ENCODE results near the gene PTPRU. TPM values are rescaled to one million over a fixed set of nuclear protein-coding genes. Genes with fewer than 3 reads are reported as not detected.

PTPRU gene
- total and polyA plus RNA-seq, 2 of the 8 experiments (the other 6 are each of a cell fraction or from before 2014, with no cell fraction given) = 33.8 to 41.8 TPM

DNA sequence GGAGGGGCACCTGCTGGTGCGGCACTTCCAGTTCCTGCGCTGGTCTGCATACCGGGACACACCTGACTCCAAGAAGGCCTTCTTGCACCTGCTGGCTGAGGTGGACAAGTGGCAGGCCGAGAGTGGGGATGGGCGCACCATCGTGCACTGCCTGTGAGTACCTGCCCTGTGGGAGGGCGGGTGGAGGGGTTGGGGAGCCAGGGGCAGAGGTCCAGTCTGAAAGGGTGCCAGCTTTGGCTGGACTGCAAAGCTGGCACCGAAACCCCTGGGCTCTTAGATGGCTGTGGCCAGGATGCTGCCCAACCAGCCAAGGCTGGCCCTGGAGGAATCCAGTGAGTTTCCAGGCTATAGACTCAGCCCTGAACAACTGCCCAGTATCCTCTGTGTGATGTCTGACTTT, 87.3 kb downstream of the PTPRU start (continued):
- TF ChIP-seq SRF (IDR thresholded peaks at IDR 0.05; ENCODE audit: low read depth, low read length) (no peak), SP2 (IDR thresholded peaks at IDR 0.05; ENCODE audit: low read length) (no peak), EZH2 (IDR thresholded peaks at IDR 0.05; ENCODE audit: low read depth, low read length, severe bottlenecking) (no peak), MAFK (IDR thresholded peaks at IDR 0.05; ENCODE audit: low read depth, low read length) (no peak)
- TF ChIP-seq, protein P1, sequence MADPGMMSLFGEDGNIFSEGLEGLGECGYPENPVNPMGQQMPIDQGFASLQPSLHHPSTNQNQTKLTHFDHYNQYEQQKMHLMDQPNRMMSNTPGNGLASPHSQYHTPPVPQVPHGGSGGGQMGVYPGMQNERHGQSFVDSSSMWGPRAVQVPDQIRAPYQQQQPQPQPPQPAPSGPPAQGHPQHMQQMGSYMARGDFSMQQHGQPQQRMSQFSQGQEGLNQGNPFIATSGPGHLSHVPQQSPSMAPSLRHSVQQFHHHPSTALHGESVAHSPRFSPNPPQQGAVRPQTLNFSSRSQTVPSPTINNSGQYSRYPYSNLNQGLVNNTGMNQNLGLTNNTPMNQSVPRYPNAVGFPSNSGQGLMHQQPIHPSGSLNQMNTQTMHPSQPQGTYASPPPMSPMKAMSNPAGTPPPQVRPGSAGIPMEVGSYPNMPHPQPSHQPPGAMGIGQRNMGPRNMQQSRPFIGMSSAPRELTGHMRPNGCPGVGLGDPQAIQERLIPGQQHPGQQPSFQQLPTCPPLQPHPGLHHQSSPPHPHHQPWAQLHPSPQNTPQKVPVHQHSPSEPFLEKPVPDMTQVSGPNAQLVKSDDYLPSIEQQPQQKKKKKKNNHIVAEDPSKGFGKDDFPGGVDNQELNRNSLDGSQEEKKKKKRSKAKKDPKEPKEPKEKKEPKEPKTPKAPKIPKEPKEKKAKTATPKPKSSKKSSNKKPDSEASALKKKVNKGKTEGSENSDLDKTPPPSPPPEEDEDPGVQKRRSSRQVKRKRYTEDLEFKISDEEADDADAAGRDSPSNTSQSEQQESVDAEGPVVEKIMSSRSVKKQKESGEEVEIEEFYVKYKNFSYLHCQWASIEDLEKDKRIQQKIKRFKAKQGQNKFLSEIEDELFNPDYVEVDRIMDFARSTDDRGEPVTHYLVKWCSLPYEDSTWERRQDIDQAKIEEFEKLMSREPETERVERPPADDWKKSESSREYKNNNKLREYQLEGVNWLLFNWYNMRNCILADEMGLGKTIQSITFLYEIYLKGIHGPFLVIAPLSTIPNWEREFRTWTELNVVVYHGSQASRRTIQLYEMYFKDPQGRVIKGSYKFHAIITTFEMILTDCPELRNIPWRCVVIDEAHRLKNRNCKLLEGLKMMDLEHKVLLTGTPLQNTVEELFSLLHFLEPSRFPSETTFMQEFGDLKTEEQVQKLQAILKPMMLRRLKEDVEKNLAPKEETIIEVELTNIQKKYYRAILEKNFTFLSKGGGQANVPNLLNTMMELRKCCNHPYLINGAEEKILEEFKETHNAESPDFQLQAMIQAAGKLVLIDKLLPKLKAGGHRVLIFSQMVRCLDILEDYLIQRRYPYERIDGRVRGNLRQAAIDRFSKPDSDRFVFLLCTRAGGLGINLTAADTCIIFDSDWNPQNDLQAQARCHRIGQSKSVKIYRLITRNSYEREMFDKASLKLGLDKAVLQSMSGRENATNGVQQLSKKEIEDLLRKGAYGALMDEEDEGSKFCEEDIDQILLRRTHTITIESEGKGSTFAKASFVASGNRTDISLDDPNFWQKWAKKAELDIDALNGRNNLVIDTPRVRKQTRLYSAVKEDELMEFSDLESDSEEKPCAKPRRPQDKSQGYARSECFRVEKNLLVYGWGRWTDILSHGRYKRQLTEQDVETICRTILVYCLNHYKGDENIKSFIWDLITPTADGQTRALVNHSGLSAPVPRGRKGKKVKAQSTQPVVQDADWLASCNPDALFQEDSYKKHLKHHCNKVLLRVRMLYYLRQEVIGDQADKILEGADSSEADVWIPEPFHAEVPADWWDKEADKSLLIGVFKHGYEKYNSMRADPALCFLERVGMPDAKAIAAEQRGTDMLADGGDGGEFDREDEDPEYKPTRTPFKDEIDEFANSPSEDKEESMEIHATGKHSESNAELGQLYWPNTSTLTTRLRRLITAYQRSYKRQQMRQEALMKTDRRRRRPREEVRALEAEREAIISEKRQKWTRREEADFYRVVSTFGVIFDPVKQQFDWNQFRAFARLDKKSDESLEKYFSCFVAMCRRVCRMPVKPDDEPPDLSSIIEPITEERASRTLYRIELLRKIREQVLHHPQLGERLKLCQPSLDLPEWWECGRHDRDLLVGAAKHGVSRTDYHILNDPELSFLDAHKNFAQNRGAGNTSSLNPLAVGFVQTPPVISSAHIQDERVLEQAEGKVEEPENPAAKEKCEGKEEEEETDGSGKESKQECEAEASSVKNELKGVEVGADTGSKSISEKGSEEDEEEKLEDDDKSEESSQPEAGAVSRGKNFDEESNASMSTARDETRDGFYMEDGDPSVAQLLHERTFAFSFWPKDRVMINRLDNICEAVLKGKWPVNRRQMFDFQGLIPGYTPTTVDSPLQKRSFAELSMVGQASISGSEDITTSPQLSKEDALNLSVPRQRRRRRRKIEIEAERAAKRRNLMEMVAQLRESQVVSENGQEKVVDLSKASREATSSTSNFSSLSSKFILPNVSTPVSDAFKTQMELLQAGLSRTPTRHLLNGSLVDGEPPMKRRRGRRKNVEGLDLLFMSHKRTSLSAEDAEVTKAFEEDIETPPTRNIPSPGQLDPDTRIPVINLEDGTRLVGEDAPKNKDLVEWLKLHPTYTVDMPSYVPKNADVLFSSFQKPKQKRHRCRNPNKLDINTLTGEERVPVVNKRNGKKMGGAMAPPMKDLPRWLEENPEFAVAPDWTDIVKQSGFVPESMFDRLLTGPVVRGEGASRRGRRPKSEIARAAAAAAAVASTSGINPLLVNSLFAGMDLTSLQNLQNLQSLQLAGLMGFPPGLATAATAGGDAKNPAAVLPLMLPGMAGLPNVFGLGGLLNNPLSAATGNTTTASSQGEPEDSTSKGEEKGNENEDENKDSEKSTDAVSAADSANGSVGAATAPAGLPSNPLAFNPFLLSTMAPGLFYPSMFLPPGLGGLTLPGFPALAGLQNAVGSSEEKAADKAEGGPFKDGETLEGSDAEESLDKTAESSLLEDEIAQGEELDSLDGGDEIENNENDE (IDR thresholded peaks at IDR 0.05; ENCODE audit: insufficient replicate concordance, low read length) = no peak

Data from H1 (cell line).